Erythroblast (primary cell): ENCODE data around the gene ANKRD28.

Source experiments
- GATA1 ChIP-seq: IDR thresholded peaks from 2 replicates; pipeline ENCODE4 v1.6.1; 2011; ENCODE audit warnings: low read depth, mild to moderate bottlenecking, control low read depth, low read length, moderate library complexity
- POLR2A ChIP-seq: IDR thresholded peaks from 2 replicates; pipeline ENCODE4 v1.6.1; 2011; ENCODE audit warnings: mild to moderate bottlenecking, low read length

- TF ChIP-seq POLR2A (no peak), GATA1 (no peak)
Measured at GRCh38 chr3:15645740-15646501, 151.9 kb downstream of the ANKRD28 start.
